AG10803 (cell line): Measurements from ENCODE around the gene LRRC9.
A peak's percentile ranks its signal among the peaks of the same experiment; 100 is the strongest.

Source experiments
- DNase-seq: peaks from one replicate; pipeline ENCODE4 v3.0.0; 2010; ENCODE audit warnings: low read depth
- H3K4me3 ChIP-seq: 2 replicates; pipeline ENCODE4 v1.5.1; 2011; ENCODE audit warnings: mild to moderate bottlenecking, low read length, control low read depth
- TF ChIP-seq, protein P1 (sequence below): conservative IDR thresholded peaks from 2 replicates; pipeline ENCODE4 v1.5.1; 2011; ENCODE audit warnings: mild to moderate bottlenecking, low read length, control low read depth, inconsistent platforms

Gene LRRC9

DNA sequence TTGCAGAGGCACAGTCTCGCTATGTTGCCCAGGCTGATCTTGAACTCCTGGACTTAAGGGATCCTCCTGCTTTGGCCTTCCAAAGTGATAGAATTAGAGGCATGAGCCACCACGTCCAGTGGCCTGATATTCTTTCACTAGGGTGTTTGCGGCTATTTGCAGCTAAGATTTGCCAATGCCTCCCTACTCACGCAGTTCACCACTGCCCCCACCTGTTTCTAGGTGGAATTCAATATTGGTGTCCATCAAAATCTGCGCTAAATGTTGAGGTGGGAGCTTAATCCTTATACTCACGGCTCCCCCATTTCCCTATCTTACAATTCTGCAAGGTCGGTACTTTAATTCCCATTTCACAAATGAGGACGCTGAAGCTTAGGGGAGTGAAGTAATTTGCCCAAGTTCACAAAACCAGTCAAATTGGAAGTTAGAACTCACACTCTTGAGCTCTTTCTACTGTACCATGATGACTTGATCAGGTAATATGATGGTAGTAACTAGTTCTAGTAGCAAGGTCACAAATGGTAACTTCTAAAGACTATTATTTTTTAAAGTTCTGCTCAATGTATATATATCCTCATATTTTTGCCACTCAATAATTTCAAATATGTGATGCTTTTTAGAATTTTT lies 22.1 kb upstream of the LRRC9 start:
- no peak overlapping the region for H3K4me3 ChIP-seq
- no peak for DNase-seq
- TF ChIP-seq, protein P1, sequence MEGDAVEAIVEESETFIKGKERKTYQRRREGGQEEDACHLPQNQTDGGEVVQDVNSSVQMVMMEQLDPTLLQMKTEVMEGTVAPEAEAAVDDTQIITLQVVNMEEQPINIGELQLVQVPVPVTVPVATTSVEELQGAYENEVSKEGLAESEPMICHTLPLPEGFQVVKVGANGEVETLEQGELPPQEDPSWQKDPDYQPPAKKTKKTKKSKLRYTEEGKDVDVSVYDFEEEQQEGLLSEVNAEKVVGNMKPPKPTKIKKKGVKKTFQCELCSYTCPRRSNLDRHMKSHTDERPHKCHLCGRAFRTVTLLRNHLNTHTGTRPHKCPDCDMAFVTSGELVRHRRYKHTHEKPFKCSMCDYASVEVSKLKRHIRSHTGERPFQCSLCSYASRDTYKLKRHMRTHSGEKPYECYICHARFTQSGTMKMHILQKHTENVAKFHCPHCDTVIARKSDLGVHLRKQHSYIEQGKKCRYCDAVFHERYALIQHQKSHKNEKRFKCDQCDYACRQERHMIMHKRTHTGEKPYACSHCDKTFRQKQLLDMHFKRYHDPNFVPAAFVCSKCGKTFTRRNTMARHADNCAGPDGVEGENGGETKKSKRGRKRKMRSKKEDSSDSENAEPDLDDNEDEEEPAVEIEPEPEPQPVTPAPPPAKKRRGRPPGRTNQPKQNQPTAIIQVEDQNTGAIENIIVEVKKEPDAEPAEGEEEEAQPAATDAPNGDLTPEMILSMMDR: peak; percentile 18

DNA sequence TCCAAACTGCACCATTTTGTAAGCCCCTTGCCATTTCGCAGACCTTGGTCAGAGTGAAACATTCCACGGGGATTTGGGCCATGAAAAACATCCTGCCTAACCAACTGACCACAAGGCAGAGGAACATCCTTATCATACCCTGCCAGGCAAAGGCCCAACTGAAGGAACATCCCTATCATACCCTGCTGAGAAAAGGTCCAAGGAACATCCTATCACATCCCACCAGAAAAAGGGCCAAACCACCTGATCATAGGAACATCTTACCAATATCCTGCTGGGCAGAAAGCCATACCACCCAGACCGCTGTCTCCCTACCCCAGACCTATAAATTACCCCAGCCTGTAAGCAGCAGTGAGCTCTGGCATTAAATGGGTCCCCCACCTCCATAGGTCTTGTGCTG lies 19.4 kb upstream of the LRRC9 start:
- TF ChIP-seq, protein P1: no peak
- DNase-seq: no peak
- H3K4me3 ChIP-seq: no peak overlapping the region

DNA sequence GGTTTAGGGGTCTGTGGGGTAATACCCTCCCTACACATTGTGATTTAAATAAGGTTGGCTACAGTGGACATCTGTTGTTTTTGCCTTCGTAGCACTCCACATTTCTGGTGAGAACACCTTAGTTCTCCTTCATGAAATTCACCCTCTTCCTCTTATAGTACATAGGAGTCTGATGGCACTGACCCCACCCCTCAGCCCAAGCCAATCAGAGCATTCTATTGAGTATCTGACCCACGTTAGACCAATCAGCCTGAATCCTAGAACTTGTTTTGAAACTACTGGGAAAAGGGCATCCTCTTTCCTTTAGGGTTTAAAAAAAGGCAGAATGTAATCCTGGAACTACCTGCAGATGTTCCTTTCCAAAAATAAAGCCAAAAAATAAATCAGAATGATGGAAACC lies 15.8 kb upstream of the LRRC9 start:
- DNase-seq: no peak
- TF ChIP-seq, protein P1: no peak
- H3K4me3 ChIP-seq: no peak overlapping the region

DNA sequence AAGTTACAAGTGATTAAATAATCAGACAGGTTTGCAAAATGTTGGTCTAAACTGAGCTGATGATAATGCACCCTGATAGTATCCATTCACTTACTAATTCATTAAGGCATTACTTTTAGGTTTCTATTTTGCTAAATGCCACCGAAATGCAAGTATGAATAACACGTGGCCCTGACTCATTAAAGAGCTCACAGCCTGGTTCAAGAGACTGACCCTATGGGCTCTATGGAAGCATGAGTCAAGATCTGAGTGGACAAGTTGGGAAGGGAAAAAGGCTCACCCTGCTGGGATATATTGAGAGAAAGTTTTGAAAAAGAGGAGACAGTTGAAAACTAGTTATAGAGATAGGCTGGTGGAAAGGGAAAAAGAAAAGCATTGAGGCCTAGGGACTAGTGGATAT lies 14.8 kb upstream of the LRRC9 start:
- no peak overlapping the region for H3K4me3 ChIP-seq
- DNase-seq: no peak
- TF ChIP-seq, protein P1: no peak

DNA sequence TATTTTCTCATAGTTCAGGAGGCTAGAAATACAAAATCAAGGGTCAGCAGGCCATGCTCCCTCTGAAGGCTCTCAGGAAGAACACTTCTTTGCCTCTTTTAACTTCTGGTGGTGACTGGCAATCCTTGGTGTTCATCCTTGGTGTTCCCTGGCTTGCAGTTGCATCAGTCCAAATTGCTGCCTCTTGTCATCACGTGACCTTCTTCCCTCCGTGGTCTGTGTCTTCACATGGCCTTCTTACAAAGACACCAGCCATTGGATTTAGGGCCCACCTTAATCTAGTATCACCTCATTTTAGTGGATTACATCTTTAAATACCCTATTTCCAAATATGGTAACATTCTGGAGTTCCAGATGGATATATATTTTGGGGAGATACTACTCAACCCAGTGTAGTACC lies 7.5 kb upstream of the LRRC9 start:
- no peak for DNase-seq
- TF ChIP-seq, protein P1: no peak
- no peak overlapping the region for H3K4me3 ChIP-seq

DNA sequence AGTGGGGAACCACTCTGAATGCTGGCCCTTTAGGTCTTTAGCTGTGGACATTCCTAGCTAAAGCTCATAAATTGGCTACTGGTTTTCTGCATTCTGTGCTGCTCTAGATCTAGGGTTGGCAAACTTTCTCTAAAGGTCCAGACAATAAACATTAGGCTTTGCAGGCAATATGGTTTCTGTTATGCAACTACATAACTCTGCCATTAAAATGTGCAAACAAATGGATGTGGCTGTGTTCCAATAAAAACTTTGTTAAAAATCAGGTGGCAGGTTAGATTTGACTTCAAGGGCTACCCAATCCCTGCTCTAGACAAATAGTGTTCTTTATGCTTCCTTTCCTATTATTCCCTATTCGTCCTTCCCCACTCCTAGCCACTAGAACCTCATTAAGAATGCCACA lies 6.8 kb upstream of the LRRC9 start:
- DNase-seq: no peak
- H3K4me3 ChIP-seq: no peak overlapping the region
- TF ChIP-seq, protein P1: no peak

DNA sequence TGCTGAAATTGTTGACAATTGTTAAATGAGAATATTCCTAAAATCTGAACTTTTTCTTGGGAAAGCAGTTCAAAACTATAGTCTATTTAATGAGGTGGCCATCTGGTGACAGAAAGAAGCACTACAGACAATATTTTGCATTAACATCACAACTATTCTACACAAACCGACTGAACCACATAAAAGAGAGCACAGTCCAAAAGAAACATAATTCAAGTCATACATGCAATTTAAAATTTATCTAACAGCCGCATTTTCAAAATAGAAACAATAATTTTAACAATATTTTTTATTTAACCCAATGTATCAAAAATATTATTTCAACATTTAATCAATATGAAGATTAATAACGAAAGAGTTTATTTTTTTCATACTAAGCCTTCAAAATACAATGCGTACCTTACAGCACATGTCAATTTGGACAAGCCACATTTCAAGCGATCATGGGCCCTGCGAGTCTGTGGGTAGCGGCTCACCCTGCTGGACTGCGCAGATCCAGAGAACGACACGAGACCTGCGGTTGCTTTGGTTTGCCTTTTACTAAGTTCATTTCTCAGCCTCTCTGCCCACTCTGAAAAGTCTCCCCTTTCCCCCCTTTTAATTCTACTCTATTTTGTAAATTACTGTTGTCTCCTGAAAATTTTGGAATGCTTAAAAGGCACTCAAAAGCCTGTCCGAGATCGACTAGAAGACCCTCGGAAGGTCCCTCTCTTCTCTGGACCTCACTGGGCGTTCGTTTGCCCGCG lies 947 bp upstream of the LRRC9 start:
- peak overlapping the region; percentile 40 for H3K4me3 ChIP-seq
- TF ChIP-seq, protein P1: peak; percentile 61
- DNase-seq: peak; percentile 31
